ENCODE data around the gene PTPRN2. TPM values are rescaled to one million over a fixed set of nuclear protein-coding genes. Genes with fewer than 3 reads are reported as not detected.

PTPRN2 gene
- total RNA-seq, 1 experiment from 2014 or later: 2.1 TPM

DNA sequence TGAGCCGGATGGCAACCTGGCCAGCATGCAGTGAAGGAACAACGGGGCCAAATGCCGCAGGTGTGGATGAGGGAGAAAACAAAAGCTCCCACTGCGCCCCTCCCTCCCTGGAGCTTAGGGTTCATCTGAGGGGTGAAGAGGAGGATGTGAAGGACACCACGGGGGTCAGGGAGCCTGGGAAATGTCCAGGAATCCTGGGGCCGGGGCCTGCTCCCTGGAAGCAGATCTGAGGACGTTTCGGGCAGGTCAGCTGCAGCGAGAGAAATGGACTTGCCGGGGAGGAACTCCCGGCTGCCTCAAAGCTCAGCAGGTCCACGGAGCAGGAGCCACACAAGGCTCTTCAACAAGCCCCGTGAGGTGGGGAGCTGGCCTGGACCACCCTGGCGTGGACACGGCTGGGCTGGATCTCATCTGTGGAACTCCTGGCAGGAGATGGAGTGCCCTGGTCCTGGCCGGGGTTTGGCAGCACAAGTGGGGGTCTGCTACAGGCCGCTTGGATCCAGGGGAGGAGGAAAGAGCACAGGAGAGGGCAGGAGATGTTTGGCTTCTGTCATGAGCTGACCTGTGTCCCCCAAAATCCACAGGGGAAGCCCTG is 585.0 kb downstream of the PTPRN2 start (continued):
- no peak for TF ChIP-seq TCF7L2 (IDR thresholded peaks at IDR 0.05; ENCODE audit: borderline replicate concordance, extremely low read depth, insufficient read depth, insufficient read length)
- TF ChIP-seq ZNF274 (IDR thresholded peaks at IDR 0.05; ENCODE audit: low read depth, low read length): no peak
- no peak for TF ChIP-seq CBX3 (IDR thresholded peaks at IDR 0.05; ENCODE audit: low read depth)
- no peak for TF ChIP-seq POLR2A (IDR thresholded peaks at IDR 0.05; ENCODE audit: borderline replicate concordance, extremely low read depth, insufficient read depth, insufficient read length)
- no peak for TF ChIP-seq ATF3 (IDR thresholded peaks at IDR 0.05)
- TF ChIP-seq SIN3A (IDR thresholded peaks at IDR 0.05; ENCODE audit: low read depth): no peak
- no peak for TF ChIP-seq EZH2 (IDR thresholded peaks at IDR 0.05)
- no peak for TF ChIP-seq SP1 (IDR thresholded peaks at IDR 0.05; ENCODE audit: low read depth)
- TF ChIP-seq POLR2AphosphoS5 (IDR thresholded peaks at IDR 0.05; ENCODE audit: low read depth, low read length): no peak
- no peak for TF ChIP-seq ZFX (IDR thresholded peaks at IDR 0.05)
- TF ChIP-seq FOSL1 (IDR thresholded peaks at IDR 0.05; ENCODE audit: low read depth): no peak
- TF ChIP-seq EZH2phosphoT487 (IDR thresholded peaks at IDR 0.05; ENCODE audit: borderline replicate concordance): no peak

- no peak for DNase-seq (ENCODE audit: low read depth, low spot score)
- Histone ChIP-seq H3K4me3 (replicated peaks in 1 of 2; ENCODE audit: low read depth in 1 of 2, low read length in 2 of 2) (no peak overlapping the region), H3K4me1 (ENCODE audit: control insufficient read depth in 1 of 2, insufficient read depth in 2 of 2, low read length in 2 of 2) (peaks cover 8 to 13% of the 10 kb centered on the region in 2 experiments), H2AFZ (ENCODE audit: low read depth, low read length, poor library complexity, severe bottlenecking) (no peak overlapping the region), H3K9me2 (ENCODE audit: insufficient read depth) (no peaks in the 10 kb centered on the region), H3K27me3 (ENCODE audit: insufficient read depth, low read length) (no peaks in the 10 kb centered on the region), H3K27ac (ENCODE audit: low read depth, low read length) (no peak overlapping the region), H3K36me3 (ENCODE audit: control insufficient read depth in 1 of 2, insufficient read depth in 2 of 2, low read length in 2 of 2) (no peaks in the 10 kb centered on the region), H3K79me2 (ENCODE audit: insufficient read depth, low read length) (no peaks in the 10 kb centered on the region), H3K4me2 (ENCODE audit: low read length) (no peak overlapping the region), H3K9me3 (ENCODE audit: control insufficient read depth in 1 of 2, insufficient read depth in 1 of 2, low read depth in 1 of 2, low read length in 2 of 2) (no peaks in the 10 kb centered on the region), H4K20me1 (ENCODE audit: insufficient read depth) (no peaks in the 10 kb centered on the region), H3K9ac (ENCODE audit: low read length) (no peak overlapping the region)
- no peak for ATAC-seq
- CTCF ChIA-PET: no interaction called here
- no TSS peak for BruUV-seq (replicated peaks)
- TF ChIP-seq FOSL1 (IDR thresholded peaks at IDR 0.05; ENCODE audit: low read depth) (no peak), SP1 (IDR thresholded peaks at IDR 0.05; ENCODE audit: low read depth) (no peak), ELF1 (IDR thresholded peaks at IDR 0.05; ENCODE audit: borderline replicate concordance, low read depth) (no peak), TCF7L2 (IDR thresholded peaks at IDR 0.05; ENCODE audit: borderline replicate concordance, extremely low read depth, insufficient read depth, insufficient read length) (no peak), ATF3 (IDR thresholded peaks at IDR 0.05) (no peak), SIN3A (IDR thresholded peaks at IDR 0.05; ENCODE audit: low read depth) (no peak), EZH2 (IDR thresholded peaks at IDR 0.05) (no peak)
- POLR2A ChIA-PET: no interaction called here
- intact Hi-C loops (cut with micrococcal nuclease): no loop called here
- RAD21 ChIA-PET (ENCODE audit: low non-redundant PET in 1 of 2, low total read pairs in 2 of 2, uncharacterized antibody in 2 of 2, unreplicated experiment in 2 of 2): no interaction called here
Measured at GRCh38 chr7:158001621-158002320, 585.9 kb downstream of the PTPRN2 start.
